Pulmonary artery endothelial cell (primary cell): ENCODE data around the gene VIM. TPM values are rescaled to one million over a fixed set of nuclear protein-coding genes. Genes with fewer than 3 reads are reported as not detected.
"Not testable (repeated sequence)": the region's sequence is repeated elsewhere in the genome, so short reads cannot be mapped to it uniquely, and the experiment has no call there.

ENCODE experiments used
- DNase-seq: peaks from one replicate; pipeline ENCODE4 v3.0.0-alpha.2; 2011; ENCODE audit warnings: low read depth, low spot score
- total RNA-seq: library from RNA; depleted of rRNA; stranded (reverse); fragments of >200 nt; gene quantifications from 2 replicates; pipeline ENCODE4 v1.2.3, GENCODE V29; 2014

The VIM gene
- total RNA-seq, 1 donor from 2014 or later, result 8,926 TPM

GRCh38 chr10:17232276-17232960, 4.4 kb downstream of the VIM start:
- DNase-seq, result no peak

- no peak for DNase-seq
Measured at GRCh38 chr10:17233286-17233991, 5.4 kb downstream of the VIM start.

- no peak for DNase-seq
Measured at GRCh38 chr10:17234431-17234945, 6.4 kb downstream of the VIM start.

GRCh38 chr10:17235136-17235535, 7.1 kb downstream of the VIM start:
- no peak for DNase-seq

GRCh38 chr10:17236468-17237148, 8.6 kb downstream of the VIM start:
- no peak for DNase-seq

GRCh38 chr10:17237149-17237527, 9.1 kb downstream of the VIM start:
- no peak for DNase-seq

GRCh38 chr10:17237915-17238444, 9.9 kb downstream of the VIM start:
- DNase-seq, result no peak

GRCh38 chr10:17238445-17239291, 10.6 kb downstream of the VIM start:
- no peak for DNase-seq

GRCh38 chr10:17239345-17240085, 11.5 kb downstream of the VIM start:
- DNase-seq, result no peak

GRCh38 chr10:17240096-17240495, 12.1 kb downstream of the VIM start:
- DNase-seq, result no peak

GRCh38 chr10:17240616-17241015, 12.6 kb downstream of the VIM start:
- DNase-seq, result no peak

GRCh38 chr10:17241611-17242333, 13.7 kb downstream of the VIM start:
- no peak for DNase-seq

- no peak for DNase-seq
Measured at GRCh38 chr10:17244700-17245365, 16.8 kb downstream of the VIM start.

GRCh38 chr10:17247210-17247609, 19.2 kb downstream of the VIM start:
- no peak for DNase-seq

GRCh38 chr10:17248964-17249363, 20.9 kb downstream of the VIM start:
- no peak for DNase-seq

- DNase-seq, result no peak
Measured at GRCh38 chr10:17249820-17250219, 21.8 kb downstream of the VIM start.

- DNase-seq, result no peak
Measured at GRCh38 chr10:17250736-17251135, 22.7 kb downstream of the VIM start.

- DNase-seq, result not testable (repeated sequence)
Measured at GRCh38 chr10:17254543-17255050, 26.6 kb downstream of the VIM start.

- DNase-seq, result no peak
Measured at GRCh38 chr10:17255512-17255911, 27.5 kb downstream of the VIM start.
